ENCODE results near the gene MED26.

DNA sequence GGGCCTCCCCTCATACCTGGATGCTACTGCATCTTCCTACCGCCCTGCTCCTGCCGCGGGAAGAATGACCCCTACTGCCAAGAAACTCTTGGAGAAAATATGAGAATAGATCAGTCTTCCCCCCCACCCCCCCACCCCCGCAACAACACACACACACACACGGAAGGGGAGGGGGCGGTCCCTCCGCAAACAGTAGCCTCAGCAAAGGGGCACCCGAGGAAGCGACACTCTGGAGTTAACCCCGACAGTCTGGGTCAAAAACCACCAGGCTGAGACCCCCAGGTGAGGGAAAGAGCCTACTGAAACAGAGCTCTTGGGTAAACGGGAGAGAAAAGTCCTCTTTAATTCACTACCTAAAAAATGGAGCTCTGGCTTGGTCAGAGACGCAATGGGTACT is 1.2 kb downstream of the MED26 start:
- TF ChIP-seq, protein P1, sequence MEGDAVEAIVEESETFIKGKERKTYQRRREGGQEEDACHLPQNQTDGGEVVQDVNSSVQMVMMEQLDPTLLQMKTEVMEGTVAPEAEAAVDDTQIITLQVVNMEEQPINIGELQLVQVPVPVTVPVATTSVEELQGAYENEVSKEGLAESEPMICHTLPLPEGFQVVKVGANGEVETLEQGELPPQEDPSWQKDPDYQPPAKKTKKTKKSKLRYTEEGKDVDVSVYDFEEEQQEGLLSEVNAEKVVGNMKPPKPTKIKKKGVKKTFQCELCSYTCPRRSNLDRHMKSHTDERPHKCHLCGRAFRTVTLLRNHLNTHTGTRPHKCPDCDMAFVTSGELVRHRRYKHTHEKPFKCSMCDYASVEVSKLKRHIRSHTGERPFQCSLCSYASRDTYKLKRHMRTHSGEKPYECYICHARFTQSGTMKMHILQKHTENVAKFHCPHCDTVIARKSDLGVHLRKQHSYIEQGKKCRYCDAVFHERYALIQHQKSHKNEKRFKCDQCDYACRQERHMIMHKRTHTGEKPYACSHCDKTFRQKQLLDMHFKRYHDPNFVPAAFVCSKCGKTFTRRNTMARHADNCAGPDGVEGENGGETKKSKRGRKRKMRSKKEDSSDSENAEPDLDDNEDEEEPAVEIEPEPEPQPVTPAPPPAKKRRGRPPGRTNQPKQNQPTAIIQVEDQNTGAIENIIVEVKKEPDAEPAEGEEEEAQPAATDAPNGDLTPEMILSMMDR (IDR thresholded peaks at IDR 0.05), result no peak
- TF ChIP-seq POLR2A (IDR thresholded peaks at IDR 0.05), result no peak
